Measurements from ENCODE around the gene FASN. TPM values are rescaled to one million over a fixed set of nuclear protein-coding genes. Genes with fewer than 3 reads are reported as not detected.

The FASN gene
- total and polyA plus RNA-seq, 2 of the 13 experiments (the other 11 are each of a cell fraction or from before 2014, with no cell fraction given): 51.7 to 101 TPM

DNA sequence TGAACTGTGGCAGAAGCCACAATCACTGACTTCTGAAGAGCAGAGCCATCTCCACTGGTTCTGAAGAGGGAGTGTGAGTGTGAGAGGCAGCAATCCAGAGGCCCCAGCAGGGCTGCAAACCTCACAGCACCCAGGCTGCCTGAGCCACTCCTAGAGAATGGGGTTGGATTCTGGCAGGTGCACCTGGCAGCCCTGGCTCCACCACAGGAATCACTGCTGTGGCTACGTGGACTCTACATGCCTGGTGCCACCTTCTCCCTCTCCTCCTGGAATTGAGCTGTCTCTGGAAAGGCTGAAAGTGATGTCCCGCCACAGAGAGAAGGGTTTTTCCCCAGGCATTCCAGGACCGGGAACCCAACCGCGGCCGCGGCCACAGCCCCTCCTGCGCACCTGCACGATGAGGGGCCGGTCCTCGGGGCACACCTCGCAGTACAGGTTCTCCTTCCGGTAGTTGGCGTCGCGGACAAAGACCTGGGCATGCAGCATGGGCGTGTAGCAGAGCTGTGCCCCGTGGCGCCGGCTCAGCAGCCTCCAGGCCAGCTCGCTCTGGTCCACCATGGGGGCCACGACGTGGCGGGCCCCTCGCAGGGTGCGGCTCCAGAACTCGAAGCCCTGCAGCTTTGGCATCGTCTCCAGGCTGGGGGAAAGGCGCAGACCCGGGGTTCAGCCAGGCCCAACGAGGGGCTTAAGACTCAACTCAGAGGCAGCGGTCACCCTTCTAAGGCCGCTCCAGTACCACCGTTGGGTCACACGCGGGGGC is 33.4 kb downstream of the FASN start (continued):
- TF ChIP-seq UBTF (CRISPR knock-in tag; IDR thresholded peaks at IDR 0.05) (0 out of 2 replicates have a peak, but pooled peaks have one; percentile 20), FOSL2 (CRISPR knock-in tag; IDR thresholded peaks at IDR 0.05) (no peak), HIVEP1 (CRISPR knock-in tag; IDR thresholded peaks at IDR 0.05) (no peak)

DNA sequence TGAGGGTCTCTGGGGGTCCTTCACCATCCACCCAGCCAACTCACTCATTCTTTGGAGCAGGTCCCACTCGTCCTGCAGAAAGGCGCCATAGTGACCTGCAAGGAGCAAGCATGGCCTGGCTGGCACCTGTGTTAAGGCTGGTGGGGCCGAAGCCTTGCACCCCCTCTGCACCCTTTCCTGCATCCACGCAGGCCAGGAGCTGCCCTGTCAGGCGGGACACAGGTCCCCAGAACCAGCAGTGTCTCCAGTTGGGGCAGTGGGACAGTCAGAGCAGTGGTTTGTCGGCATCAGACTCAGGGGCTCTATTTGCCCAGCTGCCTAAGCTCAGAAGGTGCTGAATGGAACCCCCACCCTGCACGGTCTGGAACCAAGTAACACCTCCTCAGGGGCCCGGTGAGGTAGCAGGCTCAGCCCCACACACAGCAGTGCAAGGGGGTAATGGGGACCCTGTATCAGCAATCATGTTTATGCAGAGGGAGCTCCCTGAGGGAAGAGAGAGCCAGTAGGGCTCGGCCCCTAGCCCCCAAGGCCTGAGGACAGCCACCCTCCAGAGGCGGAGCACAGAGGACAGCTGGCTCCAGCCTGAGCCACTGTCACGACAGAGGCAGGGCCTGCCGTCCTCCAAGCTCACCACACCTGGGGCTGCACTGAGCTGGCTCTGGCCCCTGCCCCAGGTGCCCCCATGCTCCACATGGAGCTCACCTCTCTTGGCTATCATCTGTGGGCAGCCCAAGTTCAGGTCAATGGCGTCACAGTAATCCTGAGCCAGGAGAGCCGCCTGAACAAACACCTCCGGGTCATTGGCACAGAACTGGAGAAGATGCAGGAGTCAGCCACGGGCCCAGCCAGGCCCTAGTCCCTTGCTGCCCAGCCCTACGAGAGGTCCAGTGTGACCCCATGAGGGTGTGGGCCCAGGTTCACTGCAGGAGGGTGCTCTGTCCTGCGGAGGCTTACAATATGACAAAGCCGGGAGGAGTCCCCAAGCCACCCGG is 34.3 kb downstream of the FASN start:
- ATAC-seq (peak; percentile 1; the same call in 1 of the 3 replicates), FAIRE-seq (no peak), DNase-seq (ENCODE audit: low spot score) (no peak)
- no TSS peak for BruUV-seq (replicated peaks)
- Histone ChIP-seq H3K4me1 (ENCODE audit: insufficient read depth, low read length) (peaks cover 28% of the 10 kb centered on the region), H4K20me1 (ENCODE audit: insufficient read depth, low read length) (no peaks in the 10 kb centered on the region), H3K9ac (ENCODE audit: insufficient read depth, low read depth, low read length) (peak overlapping the region; percentile 95), H3K27me3 (ENCODE audit: control insufficient read depth in 1 of 2, insufficient read depth in 2 of 2, low read length in 2 of 2) (no peaks in the 10 kb centered on the region), H3K4me2 (ENCODE audit: low read depth, low read length) (peak overlapping the region; percentile 96), H3K27ac (ENCODE audit: extremely low read length, insufficient read depth, low read length) (peak overlapping the region; percentile 10), H2AFZ (ENCODE audit: low read length) (no peak overlapping the region), H3K9me3 (ENCODE audit: low read length) (no peaks in the 10 kb centered on the region), H3K79me2 (ENCODE audit: insufficient read depth, low read length) (peaks cover 20% of the 10 kb centered on the region), H3K36me3 (replicated peaks in 1 of 2; ENCODE audit: control insufficient read depth in 1 of 2, insufficient read depth in 2 of 2, low read length in 2 of 2) (peaks cover 28 to 47% of the 10 kb centered on the region in 2 experiments), H3K4me3 (replicated peaks in 1 of 3; ENCODE audit: insufficient read depth in 1 of 3, low read depth in 2 of 3, low read length in 3 of 3) (peak overlapping the region; percentile 69 to 99 (median 92); a peak in 5 of 6 replicates)
- WGBS (ENCODE audit: low lambda C conversion rate): 72% methylated on average over 15 of the region's 20 CpGs
- in situ Hi-C loops (cut with HindIII; ENCODE audit: extremely low pct_ligation_motif_present, low pct_unique_long_range_greater_than_20kb): no loop called here
- intact Hi-C loops (cut with micrococcal nuclease; ENCODE audit: unreplicated experiment): no loop called here
- CTCF ChIA-PET (ENCODE audit: low intra/inter-chr PET ratio, low total read pairs): no interaction called here
- POLR2A ChIA-PET: interaction anchor here (0.6 to 3.4 kb wide), 7 partner anchors 7 to 35 kb away, joined by 3 to 14 read pairs (median 3); partner anchors contain the start of gene DCXR
- no peak for TF ChIP-seq NFIC (IDR thresholded peaks at IDR 0.05; ENCODE audit: low read length)
- TF ChIP-seq, protein P1, sequence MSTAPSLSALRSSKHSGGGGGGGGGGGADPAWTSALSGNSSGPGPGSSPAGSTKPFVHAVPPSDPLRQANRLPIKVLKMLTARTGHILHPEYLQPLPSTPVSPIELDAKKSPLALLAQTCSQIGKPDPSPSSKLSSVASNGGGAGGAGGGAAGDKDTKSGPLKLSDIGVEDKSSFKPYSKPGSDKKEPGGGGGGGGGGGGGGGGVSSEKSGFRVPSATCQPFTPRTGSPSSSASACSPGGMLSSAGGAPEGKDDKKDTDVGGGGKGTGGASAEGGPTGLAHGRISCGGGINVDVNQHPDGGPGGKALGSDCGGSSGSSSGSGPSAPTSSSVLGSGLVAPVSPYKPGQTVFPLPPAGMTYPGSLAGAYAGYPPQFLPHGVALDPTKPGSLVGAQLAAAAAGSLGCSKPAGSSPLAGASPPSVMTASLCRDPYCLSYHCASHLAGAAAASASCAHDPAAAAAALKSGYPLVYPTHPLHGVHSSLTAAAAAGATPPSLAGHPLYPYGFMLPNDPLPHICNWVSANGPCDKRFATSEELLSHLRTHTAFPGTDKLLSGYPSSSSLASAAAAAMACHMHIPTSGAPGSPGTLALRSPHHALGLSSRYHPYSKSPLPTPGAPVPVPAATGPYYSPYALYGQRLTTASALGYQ (CRISPR knock-in tag; IDR thresholded peaks at IDR 0.05): no peak
- no peak for TF ChIP-seq TBP (CRISPR knock-in tag; IDR thresholded peaks at IDR 0.05)
- TF ChIP-seq SRY (CRISPR knock-in tag; IDR thresholded peaks at IDR 0.05): no peak
- no peak for TF ChIP-seq ZFP1 (CRISPR knock-in tag; IDR thresholded peaks at IDR 0.05)
- TF ChIP-seq RORA (CRISPR knock-in tag; IDR thresholded peaks at IDR 0.05): no peak
- no peak for TF ChIP-seq ZNF564 (CRISPR knock-in tag; IDR thresholded peaks at IDR 0.05)
- no peak for TF ChIP-seq ZNF17 (CRISPR knock-in tag; IDR thresholded peaks at IDR 0.05)
- TF ChIP-seq ZNF614 (CRISPR knock-in tag; IDR thresholded peaks at IDR 0.05; ENCODE audit: borderline replicate concordance): no peak
- TF ChIP-seq SYNCRIP (IDR thresholded peaks at IDR 0.05; ENCODE audit: insufficient read depth, low read depth, low read length): no peak
- TF ChIP-seq CEBPB (IDR thresholded peaks at IDR 0.05; ENCODE audit: borderline replicate concordance, low read depth, low read length): no peak
- TF ChIP-seq ZNF674 (CRISPR knock-in tag; IDR thresholded peaks at IDR 0.05; ENCODE audit: low read depth): no peak
- TF ChIP-seq MAFG (CRISPR knock-in tag; IDR thresholded peaks at IDR 0.05): no peak
- no peak for TF ChIP-seq SALL2 (CRISPR knock-in tag; IDR thresholded peaks at IDR 0.05)

Measured in HepG2 (cell line).